ENCODE measurements around the gene TRAF3. TPM values are rescaled to one million over a fixed set of nuclear protein-coding genes. Genes with fewer than 3 reads are reported as not detected.

The TRAF3 gene, protein sequence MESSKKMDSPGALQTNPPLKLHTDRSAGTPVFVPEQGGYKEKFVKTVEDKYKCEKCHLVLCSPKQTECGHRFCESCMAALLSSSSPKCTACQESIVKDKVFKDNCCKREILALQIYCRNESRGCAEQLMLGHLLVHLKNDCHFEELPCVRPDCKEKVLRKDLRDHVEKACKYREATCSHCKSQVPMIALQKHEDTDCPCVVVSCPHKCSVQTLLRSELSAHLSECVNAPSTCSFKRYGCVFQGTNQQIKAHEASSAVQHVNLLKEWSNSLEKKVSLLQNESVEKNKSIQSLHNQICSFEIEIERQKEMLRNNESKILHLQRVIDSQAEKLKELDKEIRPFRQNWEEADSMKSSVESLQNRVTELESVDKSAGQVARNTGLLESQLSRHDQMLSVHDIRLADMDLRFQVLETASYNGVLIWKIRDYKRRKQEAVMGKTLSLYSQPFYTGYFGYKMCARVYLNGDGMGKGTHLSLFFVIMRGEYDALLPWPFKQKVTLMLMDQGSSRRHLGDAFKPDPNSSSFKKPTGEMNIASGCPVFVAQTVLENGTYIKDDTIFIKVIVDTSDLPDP
- total RNA-seq: 11.0 and 27.1 TPM in 2 replicates

DNA sequence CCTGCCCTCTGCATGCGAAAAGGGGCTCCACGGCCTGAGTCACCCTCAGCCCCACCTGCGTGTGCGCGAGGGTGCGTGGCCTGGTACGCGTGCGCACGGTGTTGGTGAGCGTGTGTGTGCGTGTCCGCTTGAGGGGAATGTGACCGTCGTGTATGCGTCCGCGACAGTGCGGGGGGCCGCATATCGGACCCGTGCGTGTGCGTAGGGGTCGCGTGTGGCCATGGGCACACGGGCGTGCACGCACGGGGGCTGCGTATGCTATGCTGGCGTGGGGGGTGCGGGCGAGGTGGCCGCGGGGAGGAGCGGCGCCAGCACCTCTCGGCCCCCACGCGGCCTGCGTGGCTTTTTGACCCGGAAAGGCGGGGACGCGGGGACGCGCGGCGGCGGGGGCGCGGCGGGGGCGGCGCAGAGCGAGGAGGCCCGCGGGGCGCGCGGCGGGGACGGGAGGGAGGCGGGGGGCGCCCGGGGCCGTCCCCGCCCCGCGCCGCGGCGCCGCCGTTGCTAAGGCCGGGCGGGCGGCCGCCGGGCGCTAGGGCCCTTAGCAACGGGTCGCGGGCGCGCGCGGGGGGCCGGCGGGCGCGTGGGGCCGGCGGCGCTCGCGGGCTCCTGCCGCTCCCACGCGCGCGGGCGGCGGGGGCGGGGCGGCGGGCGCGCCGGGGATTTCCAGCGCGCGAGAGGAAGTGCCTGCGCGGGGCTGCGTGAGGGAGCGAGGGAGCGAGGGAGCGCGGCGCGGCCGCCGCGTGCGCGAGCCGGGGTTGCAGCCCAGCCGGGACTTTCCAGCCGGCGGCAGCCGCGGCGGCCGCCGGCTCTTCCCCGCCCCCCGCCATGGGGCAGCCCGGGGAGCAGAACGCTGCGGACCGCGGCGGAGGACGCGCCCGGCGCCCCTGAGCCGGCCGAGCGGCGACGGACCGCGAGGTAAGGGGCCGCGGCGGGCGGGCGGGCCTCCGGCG lies at the start of gene TRAF3:
Gene TRAF3 (plus strand): TSS at position 689 of the 950 bp plus-strand sequence. CDS start 92,753 bp downstream, outside the sequence.

DNA sequence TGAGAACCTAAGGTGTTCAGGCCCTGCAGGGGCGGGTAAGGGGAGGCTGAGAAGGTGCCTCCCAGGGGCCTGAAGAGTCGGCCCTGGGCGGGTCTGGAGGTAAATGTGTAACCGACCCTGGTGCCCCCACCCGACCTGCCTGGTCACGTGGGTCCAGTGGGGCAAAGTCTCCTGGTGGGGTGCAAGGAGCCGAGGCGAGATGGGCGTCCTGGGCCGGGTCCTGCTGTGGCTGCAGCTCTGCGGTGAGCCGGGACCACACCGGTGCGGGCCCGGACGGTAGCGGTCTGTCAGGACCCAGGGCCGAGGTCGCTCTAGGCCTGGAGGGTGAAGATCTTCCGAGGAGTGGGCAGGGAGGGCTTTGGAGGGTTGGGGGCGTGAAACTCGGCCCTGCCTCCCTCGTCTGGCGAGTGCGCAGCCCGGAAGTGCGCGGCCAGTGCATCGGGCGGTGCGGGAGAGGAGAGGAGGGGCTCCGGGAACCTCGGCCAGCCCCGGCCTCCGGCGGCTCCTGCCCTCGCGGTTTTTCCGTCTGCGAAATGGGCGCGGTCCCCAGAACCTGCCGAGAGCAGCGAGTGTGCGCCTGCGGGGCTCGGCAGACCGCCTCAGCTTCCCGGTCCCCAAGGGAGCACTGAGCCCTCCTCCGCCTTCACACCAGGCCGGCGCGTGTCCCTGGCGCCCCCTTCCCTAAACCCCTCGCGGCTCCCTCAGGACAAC lies 145.4 kb downstream of the TRAF3 start, which contains the start of gene AMN:
Gene AMN (plus strand): TSS at position 174 of the 711 bp plus-strand sequence. CDS start 26 bp downstream, at position 200.

Other genes starting within 250 kb of the TRAF3 start
- 13.7 and 30.9 TPM in 2 replicates for gene RCOR1, start 184.8 kb upstream of the TRAF3 start, total RNA-seq
- gene AMN, start 145.2 kb downstream of the TRAF3 start, total RNA-seq: 0.81 and 0.90 TPM in 2 replicates